ENCODE data around the gene PDAP1. TPM values are rescaled to one million over a fixed set of nuclear protein-coding genes. Genes with fewer than 3 reads are reported as not detected.

PDAP1 gene
- polyA plus RNA-seq, 3 donors from 2014 or later: 20.7 to 43.3 (median 30.0) TPM

DNA sequence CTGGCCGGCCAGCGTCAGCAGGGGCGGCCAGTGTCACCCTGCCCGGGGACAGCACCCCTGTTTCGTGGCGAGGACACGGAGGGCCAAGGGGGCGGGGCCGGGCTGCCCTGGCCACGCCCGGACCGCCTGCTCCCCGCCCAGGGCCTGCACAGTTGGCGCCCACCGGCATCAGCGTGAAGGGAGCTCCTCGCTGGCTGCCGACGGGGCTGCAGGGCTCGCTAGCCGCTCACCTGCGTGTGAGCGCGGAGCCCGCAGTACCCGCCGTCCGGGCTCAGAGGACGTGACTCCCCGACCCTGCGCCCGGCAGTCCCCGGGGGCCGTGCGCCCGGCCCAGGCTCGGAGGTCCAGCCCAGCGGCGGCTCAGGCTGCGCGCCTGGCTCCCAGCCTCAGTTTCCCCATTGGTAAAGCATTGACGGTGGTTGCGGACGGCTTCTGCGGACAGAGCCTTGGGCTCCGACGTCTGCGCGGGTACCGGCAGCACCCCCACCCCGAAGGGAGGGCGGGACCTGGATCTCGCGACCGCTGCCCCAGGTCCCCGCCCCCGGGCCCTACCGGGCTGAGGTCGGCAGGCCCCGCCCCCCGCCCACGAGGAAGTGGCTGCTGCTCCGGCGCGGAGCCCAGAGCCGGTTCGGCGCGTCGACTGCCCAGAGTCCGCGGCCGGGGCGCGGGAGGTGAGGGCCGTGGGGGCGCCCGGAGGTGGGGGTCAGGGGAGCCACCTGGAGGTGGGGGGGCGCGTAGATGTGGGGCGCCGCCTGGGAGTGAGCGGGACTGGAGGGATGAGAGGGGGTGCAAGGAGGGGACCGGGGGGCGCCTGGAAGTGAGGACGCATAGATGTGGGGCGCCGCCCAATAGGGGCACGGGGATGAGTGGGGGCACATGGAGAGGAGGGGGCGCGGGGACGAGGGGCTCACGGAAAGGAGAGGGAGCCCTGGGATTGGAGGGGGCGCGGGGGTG is 34.0 kb downstream of the PDAP1 start, which contains the start of gene ARPC1B:
Gene ARPC1B (plus strand): TSS at position 620 of the 954 bp plus-strand sequence. CDS start 10,985 bp downstream, outside the sequence.
- peaks cover 0 to 3% (median 0%) of the 10 kb centered on the region in 3 donors for H3K27me3 Mint-ChIP-seq (ENCODE audit: low read depth in 3 of 3)
- peak within 1 kb of the TSS; percentile 70 to 83 (median 81) for H3K4me3 Mint-ChIP-seq
- peak; percentile 75 to 82 (median 81) for DNase-seq
- H3K9me3 Mint-ChIP-seq: no peaks in the 10 kb centered on the region
- peaks cover 23 to 25% of the 10 kb centered on the region in 2 donors for H3K4me1 Mint-ChIP-seq
- peak within 1 kb of the TSS; percentile 40 to 88 (median 82) for H3K27ac Mint-ChIP-seq
- H3K36me3 Mint-ChIP-seq: peaks cover 0 to 7% (median 4%) of the 10 kb centered on the region in 3 donors

DNA sequence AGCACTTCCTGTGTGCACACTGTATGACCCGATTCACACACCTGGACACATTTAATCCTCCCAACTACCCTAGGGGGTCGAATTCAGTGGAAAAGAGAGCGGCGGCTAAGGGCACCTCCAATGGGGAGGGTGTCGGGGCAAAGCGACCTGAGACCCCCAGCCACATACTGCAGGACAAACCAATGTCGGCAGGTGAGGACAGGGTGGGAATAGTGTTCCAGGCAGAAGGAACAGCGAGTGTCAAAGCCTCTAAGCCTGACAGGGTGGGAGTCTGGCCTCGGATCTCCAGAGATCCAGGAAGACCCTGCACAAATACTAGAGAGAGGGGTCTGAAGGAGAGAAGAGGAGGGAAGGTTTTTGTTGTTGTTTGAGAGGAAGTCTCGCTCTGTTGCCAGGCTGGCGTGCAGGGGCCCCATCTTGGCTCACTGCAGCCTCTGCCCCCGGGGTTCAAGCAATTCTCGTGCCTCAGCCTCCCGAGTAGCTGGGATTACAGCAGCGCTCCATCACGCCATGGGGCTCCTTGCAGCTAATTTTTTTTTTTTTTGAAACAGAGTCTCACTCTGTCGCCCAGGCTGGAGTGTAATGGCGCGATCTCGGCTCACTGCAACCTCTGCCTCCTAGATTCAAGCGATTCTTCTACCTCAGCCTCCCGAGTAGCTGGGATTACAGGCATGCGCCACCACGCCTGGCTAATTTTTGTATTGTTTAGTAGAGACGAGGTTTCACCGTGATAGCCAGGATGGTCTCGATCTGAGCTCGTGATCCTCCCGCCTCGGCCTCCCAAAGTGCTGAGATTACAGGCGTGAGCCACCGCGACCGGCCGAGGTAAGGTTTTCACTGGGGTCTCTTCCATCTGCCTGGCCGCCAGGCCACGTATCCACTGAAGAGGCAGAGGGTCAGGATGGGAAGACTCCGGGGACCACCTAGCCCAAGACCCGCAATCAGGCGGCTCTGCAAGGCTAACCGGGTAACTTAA is 35.0 kb downstream of the PDAP1 start:
- Mint-ChIP-seq H3K36me3 (peaks cover 0 to 3% (median 0%) of the 10 kb centered on the region in 3 donors), H3K4me3 (peak overlapping the region; percentile 70 to 83 (median 81)), H3K27ac (peak overlapping the region; percentile 40 to 85 (median 80)), H3K27me3 (ENCODE audit: low read depth in 3 of 3) (peaks cover 0 to 1% (median 0%) of the 10 kb centered on the region in 3 donors), H3K9me3 (no peaks in the 10 kb centered on the region), H3K4me1 (peaks cover 16 to 19% of the 10 kb centered on the region in 2 donors)
- DNase-seq: no peak

DNA sequence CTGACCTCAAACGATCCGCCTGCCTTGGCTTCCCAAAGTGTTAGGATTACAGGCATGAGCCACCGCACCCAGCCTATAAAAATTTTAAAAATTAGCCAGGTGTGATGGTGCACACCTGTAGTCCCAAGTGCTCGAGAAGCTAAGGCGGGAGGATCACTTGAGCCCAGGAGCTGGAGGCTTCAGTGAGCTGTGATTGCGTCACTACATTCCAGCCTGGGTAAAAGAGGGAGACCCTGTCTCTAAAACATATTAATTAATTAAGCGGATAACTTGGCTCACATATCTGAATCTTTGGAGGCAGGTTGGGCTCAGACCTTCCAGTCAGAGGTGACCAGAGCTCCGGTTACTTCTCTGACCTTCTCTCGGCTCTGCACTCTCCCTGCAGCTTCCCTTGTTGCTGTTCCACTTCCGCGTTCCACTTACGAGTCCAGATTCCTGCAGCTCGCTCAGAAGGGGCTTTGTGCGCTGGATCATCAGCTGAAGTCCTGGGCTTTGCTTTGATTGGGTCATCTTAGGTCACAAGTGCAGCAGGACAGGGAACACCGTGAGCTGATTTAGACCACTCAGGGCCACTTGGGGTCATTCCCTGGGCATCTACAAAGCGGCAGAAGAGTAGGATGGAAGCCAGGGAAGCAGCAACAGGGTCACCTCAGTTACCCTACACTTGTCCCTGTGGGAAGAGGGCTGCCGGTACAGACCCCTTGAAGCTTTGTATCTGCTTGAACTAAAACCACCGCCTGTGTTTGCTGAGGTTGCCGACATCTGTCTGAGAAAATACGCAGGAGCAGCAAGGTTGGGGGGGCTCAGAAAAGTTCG is 35.9 kb downstream of the PDAP1 start:
- Mint-ChIP-seq H3K4me3 (peak overlapping the region in 4 of 5 donors; percentile 69 to 83 (median 76)), H3K9me3 (no peaks in the 10 kb centered on the region), H3K4me1 (peaks cover 13 to 16% of the 10 kb centered on the region in 2 donors), H3K27me3 (ENCODE audit: low read depth in 3 of 3) (peaks cover 0 to 1% (median 0%) of the 10 kb centered on the region in 3 donors), H3K27ac (peak overlapping the region in 4 of 6 donors; percentile 43 to 81 (median 74)), H3K36me3 (no peaks in the 10 kb centered on the region)
- no peak for DNase-seq

DNA sequence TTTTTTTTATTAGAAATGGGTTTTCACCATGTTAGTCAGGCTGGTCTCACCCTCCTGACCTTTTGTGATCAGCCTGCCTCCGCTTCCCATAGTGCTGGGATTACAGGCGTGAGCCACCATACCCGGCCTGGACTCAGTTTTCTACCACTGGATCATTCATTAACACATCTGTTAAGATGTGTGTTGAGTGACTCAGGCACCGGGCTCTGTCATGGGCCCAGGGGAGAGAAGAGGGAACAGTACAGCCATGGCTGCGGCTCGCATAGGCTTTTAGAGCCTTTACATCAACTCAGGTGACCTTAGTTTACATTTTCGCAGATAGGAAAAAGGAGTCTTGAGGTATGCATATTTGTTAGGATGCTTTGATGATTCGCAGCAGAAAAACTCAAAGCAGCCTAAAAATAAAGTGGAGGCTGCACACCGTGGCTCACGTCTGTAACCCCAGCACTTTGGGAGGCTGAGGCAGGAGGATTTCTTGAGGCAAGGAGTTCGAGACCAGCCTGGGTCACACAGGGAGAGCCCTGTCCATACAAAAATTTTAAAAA is 36.9 kb downstream of the PDAP1 start:
- Mint-ChIP-seq H3K4me1 (peaks cover 10 to 11% of the 10 kb centered on the region in 2 donors), H3K9me3 (no peaks in the 10 kb centered on the region), H3K4me3 (peak overlapping the region in 1 of 5 donors; percentile 15), H3K27me3 (ENCODE audit: low read depth in 3 of 3) (peaks cover 0 to 2% (median 1%) of the 10 kb centered on the region in 3 donors), H3K36me3 (peaks cover 0 to 6% (median 0%) of the 10 kb centered on the region in 3 donors), H3K27ac (peak overlapping the region in 1 of 6 donors; percentile 12)
- no peak for DNase-seq

DNA sequence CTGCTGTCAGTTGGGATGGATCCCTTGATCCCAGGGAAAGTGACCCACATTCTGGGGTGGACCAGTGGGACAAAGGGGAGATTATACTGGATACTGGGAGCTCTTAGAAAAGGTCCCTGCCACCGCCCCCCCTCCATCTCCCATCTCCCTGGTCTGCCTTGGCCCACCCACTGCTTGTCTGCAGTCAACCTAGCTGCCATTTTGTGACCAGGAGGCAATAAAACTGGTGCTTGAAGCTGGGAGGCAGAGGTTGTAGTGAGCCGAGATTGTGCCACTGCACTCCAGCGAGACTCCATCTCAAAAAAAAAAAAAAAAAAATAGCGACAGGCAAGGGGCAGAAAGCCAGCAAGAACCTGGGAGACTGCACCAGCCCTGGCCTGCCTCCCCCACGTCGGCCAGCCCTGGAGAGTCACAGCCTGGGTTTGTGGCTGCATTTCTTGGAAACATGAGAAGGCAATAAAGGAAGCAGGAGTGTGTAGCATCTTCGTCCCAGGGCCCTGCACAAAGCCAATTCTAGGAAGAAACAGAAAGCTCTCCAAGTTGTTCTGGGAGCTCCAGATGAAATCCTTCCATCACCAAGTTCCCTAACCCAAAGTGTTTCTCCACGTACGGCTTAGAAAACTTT is 38.5 kb downstream of the PDAP1 start:
- DNase-seq: no peak
- Mint-ChIP-seq H3K4me3 (no peak overlapping the region), H3K27ac (no peak overlapping the region)

DNA sequence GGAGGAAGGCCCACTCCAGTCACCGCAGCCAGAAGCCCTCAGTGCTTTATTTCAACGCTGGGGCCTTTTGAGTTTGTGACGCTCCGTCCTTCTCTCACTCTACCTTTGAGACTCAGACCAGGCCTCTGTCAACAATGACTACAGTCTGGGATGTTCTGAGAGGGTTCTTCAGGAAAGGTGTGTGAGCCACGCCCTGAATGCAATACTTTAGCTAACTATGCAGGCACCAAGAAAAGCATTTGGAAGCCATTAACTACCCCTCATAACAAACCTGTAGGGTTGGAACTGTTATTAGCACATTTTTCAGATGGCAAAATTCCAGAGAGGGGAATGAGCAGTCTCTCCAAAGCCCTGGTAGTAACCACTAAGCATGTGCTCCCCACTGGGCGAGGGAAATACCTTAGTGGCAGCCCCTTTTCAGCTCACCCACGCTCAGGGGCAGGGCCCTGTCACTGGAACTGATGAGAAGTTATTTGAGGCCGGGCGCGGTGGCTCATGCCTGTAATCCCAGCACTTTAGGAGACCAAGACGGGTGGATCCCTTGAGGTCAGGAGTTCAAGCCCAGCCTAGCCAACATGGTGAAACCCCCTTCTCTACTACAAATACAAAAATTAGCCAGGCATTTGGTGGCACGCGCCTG is 39.5 kb downstream of the PDAP1 start:
- peaks cover 0 to 3% (median 1%) of the 10 kb centered on the region in 3 donors for H3K27me3 Mint-ChIP-seq (ENCODE audit: low read depth in 3 of 3)
- no peak overlapping the region for H3K27ac Mint-ChIP-seq
- DNase-seq: no peak
- peaks cover 6 to 8% of the 10 kb centered on the region in 2 donors for H3K4me1 Mint-ChIP-seq
- no peak overlapping the region for H3K4me3 Mint-ChIP-seq
- H3K9me3 Mint-ChIP-seq: no peaks in the 10 kb centered on the region
- peaks cover 0 to 18% (median 0%) of the 10 kb centered on the region in 3 donors for H3K36me3 Mint-ChIP-seq

More for the DNA sequence above, 38.5 kb downstream of the PDAP1 start:
- Mint-ChIP-seq H3K4me1 (peaks cover 6 to 7% of the 10 kb centered on the region in 2 donors), H3K9me3 (no peaks in the 10 kb centered on the region), H3K36me3 (peaks cover 0 to 12% (median 0%) of the 10 kb centered on the region in 3 donors), H3K27me3 (ENCODE audit: low read depth in 3 of 3) (peaks cover 0 to 3% (median 1%) of the 10 kb centered on the region in 3 donors)

DNA sequence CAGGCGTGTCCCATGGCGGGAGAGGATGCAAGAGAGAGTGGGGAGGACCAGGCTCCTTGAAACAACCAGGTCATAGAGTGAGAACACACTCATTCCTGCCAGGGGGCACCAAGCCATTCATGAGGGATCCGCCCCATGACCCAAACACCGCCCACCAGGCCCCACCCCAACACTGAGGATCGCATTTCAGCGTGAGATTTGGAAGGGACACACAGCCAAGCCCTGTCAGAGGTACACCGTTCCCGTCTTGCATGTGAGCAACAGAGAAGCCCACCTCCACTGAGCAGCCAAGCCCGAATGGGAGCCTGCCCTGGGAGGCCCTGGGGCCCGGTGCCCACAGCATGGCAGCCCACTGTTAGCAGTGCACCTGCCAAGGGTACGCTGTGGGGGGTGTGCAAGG is 41.8 kb downstream of the PDAP1 start:
- Mint-ChIP-seq H3K27ac (peak overlapping the region in 1 of 6 donors; percentile 18), H3K9me3 (no peaks in the 10 kb centered on the region), H3K4me1 (peaks cover 0 to 1% of the 10 kb centered on the region in 2 donors), H3K36me3 (peaks cover 0 to 22% (median 2%) of the 10 kb centered on the region in 3 donors), H3K4me3 (no peak overlapping the region), H3K27me3 (ENCODE audit: low read depth in 3 of 3) (peaks cover 0 to 3% (median under 1%) of the 10 kb centered on the region in 3 donors)
- DNase-seq: no peak

DNA sequence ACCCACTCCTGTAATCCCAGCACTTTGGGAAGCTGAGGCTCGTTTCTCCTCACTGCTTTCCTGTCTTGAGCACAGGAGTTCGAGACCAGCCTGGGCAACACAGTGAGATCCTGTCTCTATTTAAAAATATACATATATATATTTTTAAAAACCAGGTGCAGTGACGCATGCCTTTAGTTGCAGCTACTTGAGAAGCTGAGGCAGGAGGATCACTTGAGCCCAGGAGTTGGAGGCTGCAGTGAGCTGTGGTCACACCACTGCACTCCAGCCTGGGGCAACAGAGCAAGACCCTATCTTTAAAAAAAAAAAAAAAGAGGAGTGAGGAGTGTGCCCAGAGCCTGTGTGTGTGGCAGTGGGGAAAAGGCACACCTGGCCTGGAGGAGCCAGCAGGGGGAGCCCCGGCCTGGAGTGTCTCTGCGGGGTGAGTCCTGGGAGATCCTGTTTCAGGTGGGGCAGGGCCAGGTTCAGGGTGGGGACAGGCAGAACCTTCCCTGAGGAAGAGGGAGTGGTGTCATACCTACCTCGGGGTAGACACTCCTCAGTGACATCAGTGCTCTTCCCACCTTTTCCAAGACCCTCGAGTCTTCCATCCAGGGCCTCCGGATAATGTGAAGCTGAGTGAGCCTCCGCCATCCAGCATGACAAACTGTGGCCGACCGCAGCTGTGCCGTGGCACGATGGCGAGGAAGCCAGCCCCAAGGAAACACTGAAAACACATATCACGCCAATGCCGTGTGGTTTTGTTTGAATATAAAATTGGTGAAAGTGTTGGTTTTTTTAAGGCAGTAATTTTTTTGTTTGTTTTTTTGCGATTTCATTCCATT is 42.9 kb downstream of the PDAP1 start:
- peaks cover 3 to 26% (median 8%) of the 10 kb centered on the region in 3 donors for H3K36me3 Mint-ChIP-seq
- H3K9me3 Mint-ChIP-seq: no peaks in the 10 kb centered on the region
- H3K4me3 Mint-ChIP-seq: no peak overlapping the region
- peaks cover 0 to 3% (median 0%) of the 10 kb centered on the region in 3 donors for H3K27me3 Mint-ChIP-seq (ENCODE audit: low read depth in 3 of 3)
- peaks cover 0 to 1% of the 10 kb centered on the region in 2 donors for H3K4me1 Mint-ChIP-seq
- peak; percentile 34 to 55 (median 40) for DNase-seq
- peak overlapping the region in 2 of 6 donors; percentile 13 to 36 for H3K27ac Mint-ChIP-seq

DNA sequence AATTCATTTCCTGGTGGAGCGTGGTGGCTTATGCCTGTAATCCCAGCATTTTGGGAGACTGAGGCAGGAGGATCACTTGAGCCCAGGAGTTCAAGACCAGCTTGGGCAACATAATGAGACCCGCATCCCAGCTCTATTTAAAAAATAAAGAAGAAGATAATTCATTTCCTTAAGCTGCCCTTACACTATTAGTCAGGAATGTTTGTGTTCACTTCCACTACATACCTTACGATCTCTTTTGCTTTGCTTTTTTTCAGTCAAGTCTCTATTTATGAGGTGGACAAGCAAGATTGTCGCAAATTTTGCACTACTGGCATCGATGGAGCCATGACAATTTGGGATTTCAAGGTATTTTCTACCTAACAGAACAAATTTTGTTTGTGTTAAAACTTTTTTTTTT is 45.1 kb downstream of the PDAP1 start:
- Mint-ChIP-seq H3K27ac (peak overlapping the region in 1 of 6 donors; percentile 57), H3K36me3 (peaks cover 4 to 33% (median 8%) of the 10 kb centered on the region in 3 donors), H3K9me3 (no peaks in the 10 kb centered on the region), H3K4me3 (no peak overlapping the region), H3K27me3 (ENCODE audit: low read depth in 3 of 3) (peaks cover 0 to 3% (median 0%) of the 10 kb centered on the region in 3 donors), H3K4me1 (peaks cover 0 to 1% of the 10 kb centered on the region in 2 donors)
- DNase-seq: no peak

DNA sequence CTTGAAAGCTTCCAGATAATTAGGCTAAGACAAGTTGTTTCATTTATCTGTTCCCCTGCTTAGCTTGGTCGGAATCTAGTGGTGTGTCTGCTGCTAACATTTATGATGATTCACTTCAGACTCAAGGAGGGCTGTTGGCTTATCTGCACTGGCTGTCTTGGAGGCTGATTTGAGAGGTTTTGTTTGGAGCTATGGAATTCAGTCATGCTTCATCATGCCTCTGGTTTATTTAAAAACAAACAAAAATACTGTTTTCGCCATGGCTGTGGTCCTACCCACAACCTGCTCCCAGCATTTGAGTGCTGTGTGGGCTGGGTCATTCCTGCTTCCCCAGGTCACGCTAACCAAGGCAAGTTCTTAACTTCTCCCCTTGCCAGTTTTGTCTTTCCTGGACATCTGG is 45.6 kb downstream of the PDAP1 start:
- H3K9me3 Mint-ChIP-seq: no peaks in the 10 kb centered on the region
- peaks cover 0 to 1% of the 10 kb centered on the region in 2 donors for H3K4me1 Mint-ChIP-seq
- peak overlapping the region in 1 of 6 donors; percentile 11 for H3K27ac Mint-ChIP-seq
- H3K4me3 Mint-ChIP-seq: no peak overlapping the region
- H3K36me3 Mint-ChIP-seq: peaks cover 9 to 38% (median 13%) of the 10 kb centered on the region in 3 donors
- DNase-seq: no peak
- H3K27me3 Mint-ChIP-seq (ENCODE audit: low read depth in 3 of 3): peaks cover 0 to 3% (median under 1%) of the 10 kb centered on the region in 3 donors

All from immature natural killer cell (primary cell).